ENCODE results near the gene BANP.

The BANP gene

GRCh38 chr16:88077328-88078108 lies 126.3 kb downstream of the BANP start:
- no peaks in the 10 kb centered on the region for H3K4me1 ChIP-seq (ENCODE audit: insufficient read depth, poor library complexity, severe bottlenecking)
- no peak for TF ChIP-seq CTCF (IDR thresholded peaks at IDR 0.05; ENCODE audit: poor library complexity, severe bottlenecking)
- no peaks in the 10 kb centered on the region for H3K9me3 ChIP-seq (ENCODE audit: severe bottlenecking)
- ATAC-seq (ENCODE audit: low read depth) (no peak), DNase-seq (ENCODE audit: low spot score) (peak; percentile 60)
- no peak overlapping the region for H3K27ac ChIP-seq (ENCODE audit: poor library complexity, severe bottlenecking)
- no peak overlapping the region for H3K4me3 ChIP-seq (ENCODE audit: severe bottlenecking)
- H3K27me3 ChIP-seq (ENCODE audit: insufficient read depth, poor library complexity, severe bottlenecking): no peaks in the 10 kb centered on the region
- no peaks in the 10 kb centered on the region for H3K36me3 ChIP-seq (ENCODE audit: low read depth)

DNA sequence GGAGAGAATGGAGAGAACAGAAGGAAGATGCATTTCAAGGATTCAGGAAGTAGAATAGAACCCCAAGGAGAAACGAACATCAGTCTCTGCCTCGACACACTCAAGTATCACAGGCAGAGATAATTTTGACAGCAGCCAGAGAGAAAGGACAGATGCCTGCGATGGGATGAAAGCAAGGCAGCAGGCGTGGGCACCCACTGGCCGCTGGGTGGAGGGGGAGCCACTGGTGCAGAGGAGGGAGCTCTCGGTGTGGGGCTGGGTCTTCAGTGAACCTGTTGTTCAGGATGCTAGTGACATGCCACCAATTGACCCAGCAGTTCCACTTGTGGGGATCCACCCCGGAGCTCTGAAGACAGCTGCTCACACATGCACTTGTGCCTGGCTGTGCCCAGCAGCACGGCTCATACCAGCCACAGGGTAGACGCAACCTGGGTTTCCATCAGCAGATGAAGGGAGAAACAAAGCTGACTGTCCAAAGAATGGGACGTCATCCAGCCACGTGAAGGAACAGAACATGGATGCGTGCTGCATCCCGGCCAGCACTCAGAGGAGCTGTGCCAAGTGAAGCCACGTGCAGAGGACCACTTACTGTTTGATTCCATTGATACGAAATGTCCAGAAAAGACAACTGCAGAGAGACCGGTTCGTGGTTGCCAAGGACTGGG lies 127.0 kb downstream of the BANP start:
- no peak overlapping the region for H3K4me3 ChIP-seq (ENCODE audit: severe bottlenecking)

DNA sequence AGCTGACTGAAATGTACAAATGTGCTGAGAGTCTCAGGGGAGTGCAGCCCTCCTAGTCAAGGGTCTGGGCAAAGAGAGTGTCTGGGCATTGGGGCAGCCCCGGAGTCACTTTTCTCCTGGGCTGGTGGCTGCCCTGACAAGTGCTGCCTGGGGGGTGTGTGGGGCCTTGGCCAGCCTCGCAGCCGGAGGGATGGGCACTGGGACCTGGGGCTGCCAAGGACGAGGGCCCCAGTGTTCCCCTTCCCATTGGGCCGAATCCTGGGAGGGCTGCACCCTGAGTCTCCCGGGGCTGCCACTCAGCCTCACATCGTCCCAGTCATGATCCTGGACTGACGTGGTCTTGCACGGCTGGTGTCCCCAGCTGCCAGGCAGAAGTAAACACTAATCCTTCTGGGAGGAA lies 132.3 kb downstream of the BANP start:
- ATAC-seq (ENCODE audit: low read depth) (no peak), DNase-seq (ENCODE audit: low spot score) (no peak)
- Histone ChIP-seq H3K4me1 (ENCODE audit: insufficient read depth, poor library complexity, severe bottlenecking) (no peaks in the 10 kb centered on the region), H3K4me3 (ENCODE audit: severe bottlenecking) (no peak overlapping the region), H3K27ac (ENCODE audit: poor library complexity, severe bottlenecking) (no peak overlapping the region), H3K9me3 (ENCODE audit: severe bottlenecking) (no peaks in the 10 kb centered on the region), H3K36me3 (ENCODE audit: low read depth) (no peaks in the 10 kb centered on the region), H3K27me3 (ENCODE audit: insufficient read depth, poor library complexity, severe bottlenecking) (no peaks in the 10 kb centered on the region)
- no peak for TF ChIP-seq CTCF (IDR thresholded peaks at IDR 0.05; ENCODE audit: poor library complexity, severe bottlenecking)

More for the DNA sequence above, 127.0 kb downstream of the BANP start:
- H3K9me3 ChIP-seq (ENCODE audit: severe bottlenecking): no peaks in the 10 kb centered on the region
- H3K36me3 ChIP-seq (ENCODE audit: low read depth): no peaks in the 10 kb centered on the region
- no peak overlapping the region for H3K27ac ChIP-seq (ENCODE audit: poor library complexity, severe bottlenecking)
- TF ChIP-seq CTCF (IDR thresholded peaks at IDR 0.05; ENCODE audit: poor library complexity, severe bottlenecking): no peak
- H3K4me1 ChIP-seq (ENCODE audit: insufficient read depth, poor library complexity, severe bottlenecking): no peaks in the 10 kb centered on the region
- DNase-seq (ENCODE audit: low spot score) (no peak), ATAC-seq (ENCODE audit: low read depth) (no peak)
- H3K27me3 ChIP-seq (ENCODE audit: insufficient read depth, poor library complexity, severe bottlenecking): no peaks in the 10 kb centered on the region

GRCh38 chr16:88084881-88085280 lies 133.6 kb downstream of the BANP start:
- no peaks in the 10 kb centered on the region for H3K36me3 ChIP-seq (ENCODE audit: low read depth)
- DNase-seq (ENCODE audit: low spot score): no peak
- no peak for ATAC-seq (ENCODE audit: low read depth)
- no peak overlapping the region for H3K4me3 ChIP-seq (ENCODE audit: severe bottlenecking)
- TF ChIP-seq CTCF (IDR thresholded peaks at IDR 0.05; ENCODE audit: poor library complexity, severe bottlenecking): no peak
- H3K27ac ChIP-seq (ENCODE audit: poor library complexity, severe bottlenecking): no peak overlapping the region
- no peaks in the 10 kb centered on the region for H3K9me3 ChIP-seq (ENCODE audit: severe bottlenecking)
- no peaks in the 10 kb centered on the region for H3K4me1 ChIP-seq (ENCODE audit: insufficient read depth, poor library complexity, severe bottlenecking)
- no peaks in the 10 kb centered on the region for H3K27me3 ChIP-seq (ENCODE audit: insufficient read depth, poor library complexity, severe bottlenecking)

Data from RWPE2 (cell line).